IMR-90 (cell line): ENCODE data around the gene NMRAL1.

Experiments used
- CEBPB ChIP-seq: IDR thresholded peaks from 2 replicates; pipeline ENCODE4 v1.6.1; 2012; ENCODE audit warnings: low read depth, low read length, improper control_type of control experiment
- CTCF ChIP-seq: conservative IDR thresholded peaks from 2 replicates; pipeline ENCODE4 v1.5.1; 2012; ENCODE audit warnings: mild to moderate bottlenecking, low read depth, low read length, improper control_type of control experiment
- MAZ ChIP-seq: IDR thresholded peaks from 2 replicates; pipeline ENCODE4 v1.6.1; 2012; ENCODE audit warnings: low read depth, mild to moderate bottlenecking, low read length, improper control_type of control experiment, moderate library complexity, borderline replicate concordance
- POLR2A ChIP-seq: IDR thresholded peaks from 2 replicates; pipeline ENCODE4 v1.6.1; 2012; ENCODE audit warnings: mild to moderate bottlenecking, low read depth, low read length
- RCOR1 ChIP-seq: IDR thresholded peaks from 2 replicates; pipeline ENCODE4 v1.6.1; 2012; ENCODE audit warnings: mild to moderate bottlenecking, low read length, improper control_type of control experiment; ENCODE audit not compliant: insufficient replicate concordance
- SMC3 ChIP-seq: fragments of 150-350 bp; IDR thresholded peaks from 2 replicates; pipeline ENCODE4 v1.6.1; 2016; ENCODE audit warnings: low read depth, mild to moderate bottlenecking, antibody characterized with exemption, low read length, moderate library complexity

- TF ChIP-seq POLR2A (no peak), MAZ (no peak), SMC3 (no peak), CTCF (no peak), CEBPB (no peak), RCOR1 (no peak)
These were observed 19.8 kb downstream of the NMRAL1 start for GRCh38 chr16:4454623-4455022.
